Adipose tissue (tissue), 3 donors: Measurements from ENCODE around the gene FAM120A. TPM values are rescaled to one million over a fixed set of nuclear protein-coding genes. Genes with fewer than 3 reads are reported as not detected.
A peak's percentile ranks its signal among the peaks of the same experiment; 100 is the strongest.

Experiments
- H3K27ac ChIP-seq: one replicate; pipeline ENCODE4 v1.5.1; 2013; ENCODE audit warnings: low read depth, low read length
- WGBS, 3 donors: extraction: QIAGEN DNeasy Blood & Tissue Kit; methylation state at CpG; one replicate each; pipeline ENCODE4 v1.1.7; 2013; 5-methylcytosine and 5-hydroxymethylcytosine counted together
- polyA plus RNA-seq, 3 donors: library from polyadenylated mRNA; stranded (reverse); fragments of 200-250 nt; gene quantifications; one replicate each; pipeline ENCODE4 v1.2.3, GENCODE V29; 2013
- donor health status: healthy with polysubstance abuse.
- donor health status: Bipolar disorder and iron deficiency.
- donor health status: healthy.

FAM120A gene, protein sequence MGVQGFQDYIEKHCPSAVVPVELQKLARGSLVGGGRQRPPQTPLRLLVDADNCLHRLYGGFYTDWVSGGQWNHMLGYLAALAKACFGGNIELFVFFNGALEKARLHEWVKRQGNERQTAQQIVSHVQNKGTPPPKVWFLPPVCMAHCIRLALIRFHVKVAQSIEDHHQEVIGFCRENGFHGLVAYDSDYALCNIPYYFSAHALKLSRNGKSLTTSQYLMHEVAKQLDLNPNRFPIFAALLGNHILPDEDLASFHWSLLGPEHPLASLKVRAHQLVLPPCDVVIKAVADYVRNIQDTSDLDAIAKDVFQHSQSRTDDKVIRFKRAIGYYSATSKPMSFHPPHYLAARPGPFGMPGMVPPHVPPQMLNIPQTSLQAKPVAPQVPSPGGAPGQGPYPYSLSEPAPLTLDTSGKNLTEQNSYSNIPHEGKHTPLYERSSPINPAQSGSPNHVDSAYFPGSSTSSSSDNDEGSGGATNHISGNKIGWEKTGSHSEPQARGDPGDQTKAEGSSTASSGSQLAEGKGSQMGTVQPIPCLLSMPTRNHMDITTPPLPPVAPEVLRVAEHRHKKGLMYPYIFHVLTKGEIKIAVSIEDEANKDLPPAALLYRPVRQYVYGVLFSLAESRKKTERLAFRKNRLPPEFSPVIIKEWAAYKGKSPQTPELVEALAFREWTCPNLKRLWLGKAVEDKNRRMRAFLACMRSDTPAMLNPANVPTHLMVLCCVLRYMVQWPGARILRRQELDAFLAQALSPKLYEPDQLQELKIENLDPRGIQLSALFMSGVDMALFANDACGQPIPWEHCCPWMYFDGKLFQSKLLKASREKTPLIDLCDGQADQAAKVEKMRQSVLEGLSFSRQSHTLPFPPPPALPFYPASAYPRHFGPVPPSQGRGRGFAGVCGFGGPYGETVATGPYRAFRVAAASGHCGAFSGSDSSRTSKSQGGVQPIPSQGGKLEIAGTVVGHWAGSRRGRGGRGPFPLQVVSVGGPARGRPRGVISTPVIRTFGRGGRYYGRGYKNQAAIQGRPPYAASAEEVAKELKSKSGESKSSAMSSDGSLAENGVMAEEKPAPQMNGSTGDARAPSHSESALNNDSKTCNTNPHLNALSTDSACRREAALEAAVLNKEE
- 10 to 100 TPM; 38.4 to 60.1 (median 53.3) TPM for polyA plus RNA-seq

DNA sequence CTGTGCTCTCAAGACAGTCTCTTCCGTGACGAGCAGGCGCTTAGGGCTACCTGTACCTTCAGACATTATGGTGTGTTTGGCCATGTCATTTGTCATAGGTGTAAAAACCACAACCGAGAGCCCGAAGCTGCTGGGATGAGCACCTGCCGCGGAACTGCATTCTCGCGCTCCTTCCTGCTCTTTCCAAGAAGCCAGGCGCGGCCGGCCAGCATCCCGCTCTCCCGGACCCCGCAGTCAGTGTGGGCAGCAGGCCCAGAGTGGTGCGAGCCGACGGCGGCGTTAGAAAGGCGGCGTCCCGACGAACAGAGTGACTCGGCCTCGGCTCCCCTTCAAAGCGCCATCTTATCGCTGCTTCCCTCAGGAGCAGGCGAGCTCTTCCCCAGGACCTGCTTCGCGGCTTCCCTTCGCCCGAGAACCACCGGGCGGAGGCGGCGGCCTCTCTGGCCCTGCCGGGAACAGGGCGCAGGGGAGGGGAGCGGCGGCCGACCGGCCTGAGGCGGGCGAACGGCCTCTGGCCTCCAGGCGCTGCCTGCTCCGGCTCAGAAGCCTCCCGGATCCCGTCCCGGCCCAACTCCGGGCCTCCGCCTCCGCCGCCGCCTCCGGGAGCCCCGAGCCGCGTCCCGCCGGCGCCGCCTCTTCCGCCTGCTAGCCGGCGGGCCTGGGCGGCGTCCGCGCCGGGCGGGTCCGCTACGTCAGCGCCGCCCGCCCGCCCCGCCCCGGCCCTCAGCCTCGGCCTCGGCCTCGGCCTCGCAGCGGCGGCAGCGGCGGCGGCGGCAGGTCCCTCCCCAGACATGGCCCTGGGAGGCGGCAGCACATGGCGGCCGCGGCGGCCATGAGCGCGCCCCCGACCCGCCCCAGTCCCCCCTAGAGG is at the start of gene FAM120A:
Gene FAM120A, plus strand, starts transcription at position 741 of the 871 bp plus-strand sequence. CDS start 231 bp downstream, outside the sequence.
- peak within 1 kb of the TSS; percentile 95 for H3K27ac ChIP-seq
- WGBS, 3 donors: 0% methylated on average over 56 to 99 of the region's 100 CpGs

DNA sequence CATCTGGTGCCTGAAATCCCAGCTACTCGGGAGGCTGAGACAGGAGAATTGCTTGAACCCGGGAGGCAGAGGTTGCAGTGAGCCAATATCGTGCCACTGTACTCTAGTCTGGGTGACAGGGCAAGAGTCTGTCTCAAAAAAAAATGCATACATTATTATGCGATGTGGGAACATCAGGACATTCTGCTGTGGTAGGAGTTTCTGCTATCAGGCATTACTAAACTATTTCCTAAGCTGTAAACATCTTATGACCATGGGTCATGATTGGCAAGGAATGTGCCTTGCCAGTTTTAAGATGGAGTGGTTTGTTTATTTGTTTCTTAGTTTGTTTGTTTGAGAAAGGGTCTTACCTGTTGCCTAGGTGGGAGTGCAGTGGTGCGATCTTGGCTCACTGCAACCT is 45.1 kb upstream of the FAM120A start:
- 90 to 93% (median 92%) methylated on average over 5 of the region's 5 CpGs for WGBS, 3 donors
- no peak overlapping the region for H3K27ac ChIP-seq

DNA sequence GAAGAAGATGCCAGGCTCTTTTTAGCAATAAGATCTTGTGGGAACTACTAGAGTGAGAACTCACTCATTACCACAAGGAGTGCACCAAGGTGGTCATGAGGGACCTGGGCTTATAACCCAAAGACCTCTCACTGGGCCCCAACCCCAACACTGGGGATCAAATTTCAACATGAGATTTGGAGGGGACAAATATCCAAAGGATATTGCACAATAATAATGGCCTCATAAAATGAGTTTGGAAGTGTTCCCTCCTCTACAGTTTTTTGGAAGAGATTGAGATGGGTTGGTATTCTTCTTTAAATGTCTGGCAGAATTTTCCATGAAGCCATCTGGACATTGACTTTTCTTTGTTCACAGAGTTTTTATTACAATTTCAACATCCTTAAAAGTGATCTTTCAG is 38.0 kb upstream of the FAM120A start:
- H3K27ac ChIP-seq: no peak overlapping the region

DNA sequence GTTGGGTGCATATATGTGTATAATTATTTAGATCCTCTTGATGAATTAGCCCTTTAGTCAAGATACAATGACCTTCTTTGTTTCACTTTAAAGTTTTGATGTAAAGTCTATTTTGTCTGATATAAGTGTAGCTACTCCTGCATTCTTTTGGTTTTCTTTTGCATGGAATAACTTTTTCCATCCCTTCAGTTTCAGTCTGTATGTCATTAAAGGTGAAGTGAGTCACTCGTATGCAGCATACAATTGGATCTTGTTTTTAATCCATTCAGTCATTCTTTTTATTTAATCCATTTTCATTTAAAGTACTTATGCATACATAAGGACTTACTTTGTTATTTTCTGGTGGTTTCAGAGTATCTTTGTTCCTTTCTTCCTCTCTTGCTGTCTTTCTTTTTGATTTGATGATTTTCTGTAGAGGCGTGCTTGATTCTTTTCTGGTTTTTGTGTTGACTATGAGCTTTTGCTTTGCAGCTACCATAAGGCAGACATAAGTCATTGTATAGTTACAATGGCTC is 36.3 kb upstream of the FAM120A start:
- WGBS, 3 donors: 90 to 94% (median 94%) methylated on average over 2 of the region's 2 CpGs
- no peak overlapping the region for H3K27ac ChIP-seq

DNA sequence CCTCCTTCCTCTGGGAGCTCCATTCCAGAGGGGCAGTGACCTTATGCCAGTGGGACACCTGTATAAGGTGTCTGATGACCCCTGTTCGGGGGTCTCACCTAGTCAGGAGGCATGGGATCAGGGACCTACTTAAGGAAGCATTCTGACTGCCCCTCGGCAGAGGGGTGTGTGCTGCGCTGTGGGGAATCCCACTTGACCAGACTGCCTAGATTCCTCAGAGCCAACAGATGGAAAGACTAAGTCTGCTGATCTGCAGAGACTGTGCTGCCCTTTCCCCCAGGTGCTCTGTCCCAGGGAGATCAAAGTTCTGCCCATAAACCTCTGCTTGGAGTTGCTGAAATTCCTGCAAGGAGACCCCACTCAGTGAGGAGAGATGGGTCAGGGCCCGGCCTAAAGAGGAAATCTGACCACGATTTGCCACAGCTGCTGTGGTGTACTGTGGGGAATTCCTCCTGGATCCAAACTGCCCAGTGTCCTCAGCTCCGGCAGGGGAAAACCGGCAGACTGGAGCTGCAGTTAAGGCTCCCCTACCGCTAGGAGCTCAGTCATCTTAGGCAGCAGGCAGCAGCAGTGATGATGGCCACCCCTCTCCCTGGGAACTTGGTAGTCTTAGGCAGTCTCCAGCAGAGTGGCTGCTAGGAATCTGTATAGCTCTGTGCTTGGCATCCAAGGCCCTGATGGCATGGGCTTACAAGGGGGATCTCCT is 34.8 kb upstream of the FAM120A start:
- 76 to 94% (median 87%) methylated on average over 8 of the region's 8 CpGs for WGBS, 3 donors
- no peak overlapping the region for H3K27ac ChIP-seq

DNA sequence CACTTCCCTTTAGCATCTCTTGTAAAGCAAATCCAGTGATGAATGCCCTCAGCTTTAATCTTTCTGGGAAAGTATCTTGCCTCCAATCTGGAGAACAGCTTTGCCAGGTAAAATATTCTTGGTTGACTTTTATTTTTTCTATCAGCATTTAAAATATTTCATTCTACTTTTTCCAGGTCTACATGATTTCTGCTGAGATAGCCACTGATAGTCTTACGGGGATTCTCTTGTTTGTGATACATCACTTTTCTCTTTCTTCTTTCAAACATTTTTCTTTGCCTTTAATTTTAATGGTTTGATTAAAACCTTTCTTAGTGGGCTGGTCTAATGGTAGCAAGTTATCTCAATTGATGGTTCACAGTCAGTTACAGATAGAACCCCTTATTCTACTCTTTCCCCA is 33.9 kb upstream of the FAM120A start:
- WGBS, 3 donors: 97% methylated on average over 1 of the region's 1 CpG

DNA sequence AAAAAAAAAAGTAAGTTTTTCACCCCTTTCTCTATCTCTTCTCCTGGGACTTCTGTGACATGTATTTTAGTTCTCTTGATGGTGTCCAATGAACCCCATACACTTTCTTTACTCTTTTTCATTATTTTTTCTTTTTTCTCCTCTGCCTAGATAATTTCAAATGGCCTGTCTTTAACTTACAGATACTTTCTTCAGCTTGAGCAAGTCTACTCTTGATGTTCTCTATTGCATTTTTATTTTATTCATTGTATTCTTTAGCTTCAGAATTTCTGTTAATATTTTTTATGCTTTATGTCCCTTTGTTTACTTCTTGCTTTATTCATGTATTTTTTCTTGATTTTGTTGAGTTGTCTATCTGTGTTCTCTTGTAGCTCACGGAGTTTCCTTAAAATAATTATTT is 32.5 kb upstream of the FAM120A start:
- 85 to 95% (median 88%) methylated on average over 1 of the region's 1 CpG for WGBS, 3 donors
- H3K27ac ChIP-seq: no peak overlapping the region

More for the DNA sequence above, 33.9 kb upstream of the FAM120A start:
- no peak overlapping the region for H3K27ac ChIP-seq

DNA sequence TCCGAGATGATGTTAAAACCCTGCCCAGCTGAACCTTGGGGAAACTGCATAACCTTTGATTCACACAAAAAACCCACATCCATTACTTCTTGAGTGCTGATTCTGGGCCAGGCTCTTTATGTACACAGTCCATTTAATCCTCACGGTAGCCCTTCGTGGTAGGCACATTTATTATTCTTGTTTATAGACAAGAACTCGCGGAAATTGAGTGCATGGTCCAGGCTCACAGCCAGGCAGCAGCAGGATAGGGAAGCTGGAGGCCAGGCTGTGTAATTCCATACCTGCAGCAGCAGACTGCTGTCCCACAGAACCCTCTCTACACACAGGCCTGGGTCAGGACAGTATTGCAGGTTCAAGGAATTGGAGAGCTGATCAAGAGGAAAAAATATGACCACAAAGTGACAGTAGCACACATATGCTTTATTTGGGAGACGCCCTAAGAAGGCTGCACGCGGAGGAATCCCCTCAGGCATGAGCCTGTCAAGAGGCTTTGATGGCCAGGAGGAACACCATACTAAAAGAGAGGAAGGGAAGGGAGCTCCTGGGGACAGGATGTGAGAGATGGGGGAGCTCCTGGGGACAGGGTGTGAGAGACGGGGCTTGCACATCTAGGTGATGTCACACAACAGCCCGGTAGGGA is 28.4 kb upstream of the FAM120A start:
- 56 to 69% (median 61%) methylated on average over 10 of the region's 10 CpGs for WGBS, 3 donors
- H3K27ac ChIP-seq: no peak overlapping the region

DNA sequence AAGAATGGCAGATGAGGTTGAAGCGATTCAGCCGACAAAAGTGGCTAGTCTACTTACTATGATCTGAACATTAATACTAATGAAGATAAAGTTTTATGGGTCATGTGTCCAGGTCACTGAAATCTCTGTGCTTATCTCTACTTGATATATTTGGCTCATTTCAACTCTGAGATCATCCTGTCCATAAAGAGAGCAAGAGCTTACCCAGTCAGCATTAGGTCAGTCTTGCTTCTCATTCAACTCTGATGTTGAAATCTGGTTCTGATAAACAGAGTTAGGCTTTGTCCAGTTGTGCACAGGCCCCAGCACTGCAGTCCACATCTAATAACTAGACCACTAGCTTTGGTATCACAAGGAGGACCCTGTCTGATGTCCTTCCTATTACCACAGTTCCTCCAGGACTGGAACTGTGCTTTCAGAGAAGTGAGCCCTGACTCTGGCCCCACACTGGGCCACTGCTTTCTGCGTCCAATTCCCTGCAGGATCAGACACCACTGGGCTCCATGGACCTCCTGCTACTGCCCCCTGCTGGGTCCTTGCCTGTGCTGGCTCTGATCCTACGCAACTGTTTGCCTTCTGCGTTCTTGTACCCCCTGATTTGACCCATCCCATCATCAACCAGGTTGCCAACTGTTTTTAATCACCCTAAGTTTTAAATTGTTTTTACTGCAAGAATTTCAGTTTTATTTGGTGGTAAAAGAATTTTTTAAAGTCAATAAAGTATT is 23.7 kb upstream of the FAM120A start:
- no peak overlapping the region for H3K27ac ChIP-seq
- WGBS, 3 donors: 74 to 83% (median 82%) methylated on average over 5 of the region's 5 CpGs

DNA sequence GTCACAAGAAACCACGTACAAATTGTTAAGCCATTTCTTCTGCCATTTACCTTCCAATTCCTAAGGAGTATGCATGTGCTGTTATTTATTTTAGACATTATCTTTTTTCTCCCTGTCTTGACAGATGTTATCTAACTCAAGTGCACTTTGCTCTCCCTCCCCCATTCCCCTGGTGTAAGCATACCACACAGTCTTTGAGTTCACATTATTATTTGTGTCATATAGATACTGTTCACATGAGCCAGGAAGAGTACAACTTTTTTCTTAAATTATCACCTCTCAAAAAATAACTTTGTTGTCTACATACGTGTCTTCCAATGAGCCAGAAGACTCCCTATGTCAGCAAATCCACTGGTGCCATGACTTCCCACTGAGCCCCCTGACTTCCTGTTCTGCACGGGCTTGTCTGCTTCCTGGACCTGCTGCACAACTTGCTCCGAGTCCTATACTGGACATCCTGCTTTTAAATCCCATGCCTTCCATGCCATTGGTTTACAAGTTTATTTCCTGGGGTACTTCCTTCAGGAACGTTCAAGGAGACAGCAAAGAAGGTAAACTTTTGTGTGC is 19.9 kb upstream of the FAM120A start:
- H3K27ac ChIP-seq: no peak overlapping the region
- 26 to 42% (median 27%) methylated on average over 5 of the region's 5 CpGs for WGBS, 3 donors

DNA sequence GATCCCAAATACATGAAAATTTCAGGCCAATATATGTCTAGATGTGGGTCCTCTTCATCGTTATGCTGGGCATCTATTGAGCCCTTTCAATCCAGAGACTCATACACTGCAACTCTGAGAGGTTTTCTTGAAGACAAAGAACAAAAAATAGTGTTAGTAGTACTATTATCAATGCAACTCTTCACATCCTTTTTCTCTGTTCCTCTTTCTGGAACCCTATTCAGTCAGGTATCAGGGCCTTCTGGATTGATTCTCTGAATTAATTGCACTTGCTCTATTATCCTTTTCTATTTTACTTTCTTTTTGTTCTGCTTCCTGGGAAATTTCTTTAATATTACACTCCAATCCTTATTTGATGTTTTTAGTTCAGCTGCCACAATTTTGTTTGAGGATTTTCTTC is 18.5 kb upstream of the FAM120A start:
- H3K27ac ChIP-seq: no peak overlapping the region

DNA sequence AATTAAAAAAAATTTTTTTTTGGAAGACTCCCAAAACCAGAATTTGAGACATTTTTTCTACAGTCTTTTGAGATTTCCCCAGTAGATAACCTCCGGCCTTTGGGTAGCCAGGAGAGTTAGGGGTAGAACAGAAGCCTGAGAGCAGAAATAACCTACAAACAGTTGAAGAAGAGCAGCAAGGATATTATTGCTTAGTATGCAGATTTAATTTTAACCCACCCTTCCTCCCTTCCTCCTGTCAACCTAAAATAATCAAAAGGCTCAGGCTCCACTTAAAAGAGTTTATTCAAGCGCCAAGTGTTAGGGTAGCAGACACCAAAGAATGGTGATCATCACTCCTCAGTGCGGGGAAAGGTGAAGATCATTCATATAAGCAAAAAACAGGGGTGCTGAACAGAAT is 17.4 kb upstream of the FAM120A start:
- H3K27ac ChIP-seq: no peak overlapping the region
- 90 to 93% (median 90%) methylated on average over 3 of the region's 3 CpGs for WGBS, 3 donors

More for the DNA sequence above, 18.5 kb upstream of the FAM120A start:
- 97 to 100% (median 97%) methylated on average over 1 of the region's 1 CpG for WGBS, 3 donors

DNA sequence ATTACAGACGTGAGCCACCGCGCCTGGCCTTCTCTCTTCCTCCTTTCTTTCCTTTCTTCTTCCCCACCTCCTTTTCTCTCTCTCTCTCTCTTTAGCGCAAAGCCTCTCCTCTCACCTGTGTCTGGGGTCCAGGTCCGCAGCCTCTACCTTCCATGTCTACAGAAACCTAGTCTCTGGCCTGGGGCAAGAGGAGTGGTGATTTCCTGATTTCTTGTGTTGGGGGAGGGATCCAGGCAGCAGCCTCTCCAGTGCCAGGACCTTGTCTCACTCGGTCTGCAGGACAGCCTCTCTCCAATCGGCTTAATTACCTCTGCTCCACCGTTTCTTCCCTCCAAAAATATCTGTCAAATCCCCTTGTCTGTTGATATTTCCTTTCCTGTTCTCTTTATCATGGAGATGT is 16.1 kb upstream of the FAM120A start:
- 87 to 90% (median 89%) methylated on average over 8 of the region's 8 CpGs for WGBS, 3 donors
- no peak overlapping the region for H3K27ac ChIP-seq

DNA sequence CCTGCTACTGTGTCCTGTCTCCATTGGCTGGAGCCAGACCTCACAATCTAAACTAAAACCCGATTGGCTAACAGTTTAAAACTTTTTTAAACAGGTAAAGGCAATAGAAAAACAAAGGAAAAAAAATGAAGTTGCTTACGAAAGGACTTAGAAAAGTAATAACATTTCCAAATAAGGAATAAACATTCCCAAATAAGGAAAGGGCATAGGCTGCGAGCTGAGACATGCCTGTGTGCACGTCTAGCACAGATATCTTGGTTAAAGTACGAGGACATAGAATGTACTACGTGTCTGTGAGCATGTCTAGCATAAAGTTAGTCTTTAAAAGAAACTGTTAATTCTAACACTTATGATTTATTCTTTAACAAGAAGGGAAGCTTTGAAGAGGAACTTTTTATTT is 15.3 kb upstream of the FAM120A start:
- WGBS, 3 donors: 85 to 91% (median 88%) methylated on average over 6 of the region's 6 CpGs
- no peak overlapping the region for H3K27ac ChIP-seq

DNA sequence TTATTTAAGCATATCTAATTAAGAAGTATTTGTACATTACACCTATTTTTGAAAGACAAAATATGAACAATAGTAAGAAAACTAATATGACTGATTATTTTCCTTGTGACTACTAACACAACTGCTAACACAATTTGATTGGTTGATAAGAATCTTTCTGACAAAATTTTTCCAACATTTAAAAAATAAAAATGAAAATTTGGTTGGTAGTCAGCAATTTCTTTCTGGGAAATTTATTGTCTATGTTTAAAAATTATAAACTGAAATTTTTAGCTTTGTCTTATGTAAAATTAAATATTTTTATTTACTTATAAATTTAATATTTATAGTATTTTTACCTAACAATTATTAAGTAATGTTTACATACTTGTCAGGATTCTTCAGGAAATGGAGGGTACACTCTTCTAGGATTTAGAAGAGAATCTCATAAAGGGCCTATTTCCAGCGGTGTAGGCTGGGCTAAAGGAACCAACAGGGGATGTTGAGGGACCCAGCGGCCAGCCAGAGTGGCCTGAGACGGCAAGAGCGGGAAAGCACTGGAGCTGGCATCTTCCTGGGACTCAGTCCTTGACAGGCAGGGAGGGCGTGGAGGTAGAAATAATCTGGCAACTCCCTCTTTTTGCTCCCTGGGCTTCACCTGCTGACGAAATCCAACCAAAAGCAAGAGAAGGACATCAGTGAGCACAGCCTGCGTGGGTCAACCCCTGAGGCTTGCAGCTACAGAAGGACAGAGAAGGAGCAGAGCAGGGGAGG is 14.7 kb upstream of the FAM120A start:
- H3K27ac ChIP-seq: no peak overlapping the region
- WGBS, 3 donors: 94 to 96% (median 96%) methylated on average over 7 of the region's 7 CpGs
